GM23248 (cell line): ENCODE measurements around the gene SP110. TPM values are rescaled to one million over a fixed set of nuclear protein-coding genes. Genes with fewer than 3 reads are reported as not detected.

Experiments used
- DNase-seq: peaks from one replicate; pipeline ENCODE4 v3.0.0-alpha.2; 2015
- H2AFZ ChIP-seq: fragments of 200-600 bp; sonication (generic); 2 replicates; pipeline ENCODE4 v1.6.1; 2016; ENCODE audit warnings: antibody characterized with exemption
- H3F3A ChIP-seq: fragments of 200-600 bp; sonication (generic); 2 replicates; pipeline ENCODE4 v1.6.1; 2016; ENCODE audit warnings: mild to moderate bottlenecking, antibody characterized with exemption, mixed run types; ENCODE audit not compliant: insufficient read depth
- H3K27ac ChIP-seq: fragments of 200-600 bp; sonication (generic); 2 replicates; pipeline ENCODE4 v1.5.1; 2016; ENCODE audit warnings: mild to moderate bottlenecking
- H3K27me3 ChIP-seq: fragments of 200-600 bp; sonication (generic); replicated peaks from 2 replicates; pipeline ENCODE4 v1.6.1; 2016; ENCODE audit warnings: mild to moderate bottlenecking; ENCODE audit not compliant: insufficient read depth
- H3K36me3 ChIP-seq: fragments of 200-600 bp; sonication (generic); 2 replicates; pipeline ENCODE4 v1.6.1; 2016; ENCODE audit warnings: low read depth, mild to moderate bottlenecking
- H3K4me1 ChIP-seq: fragments of 200-600 bp; sonication (generic); 2 replicates; pipeline ENCODE4 v1.6.1; 2016; ENCODE audit warnings: mild to moderate bottlenecking; ENCODE audit not compliant: insufficient read depth
- H3K4me2 ChIP-seq: fragments of 200-600 bp; sonication (generic); one replicate; pipeline ENCODE4 v1.6.1; 2016; ENCODE audit warnings: mild to moderate bottlenecking; ENCODE audit not compliant: unreplicated experiment
- H3K4me3 ChIP-seq: fragments of 200-600 bp; sonication (generic); 2 replicates; pipeline ENCODE4 v1.5.1; 2016; ENCODE audit warnings: mild to moderate bottlenecking
- H3K79me2 ChIP-seq: fragments of 200-600 bp; sonication (generic); 2 replicates; pipeline ENCODE4 v1.6.1; 2016; ENCODE audit warnings: mild to moderate bottlenecking; ENCODE audit not compliant: insufficient read depth
- H3K9ac ChIP-seq: fragments of 200-600 bp; sonication (generic); 2 replicates; pipeline ENCODE4 v1.6.1; 2016; ENCODE audit warnings: mild to moderate bottlenecking
- H3K9me2 ChIP-seq: fragments of 200-600 bp; sonication (generic); 2 replicates; pipeline ENCODE4 v1.6.1; 2016; ENCODE audit warnings: mixed run types, mild to moderate bottlenecking, moderate library complexity; ENCODE audit not compliant: insufficient read depth
- H3K9me3 ChIP-seq: fragments of 200-600 bp; sonication (generic); one replicate; pipeline ENCODE4 v1.6.1; 2017; ENCODE audit warnings: low read depth
- H4K20me1 ChIP-seq: fragments of 200-600 bp; sonication (generic); 2 replicates; pipeline ENCODE4 v1.6.0; 2016; ENCODE audit not compliant: insufficient read depth
- EZH2 ChIP-seq: fragments of 200-600 bp; sonication (generic); IDR thresholded peaks from 2 replicates; pipeline ENCODE4 v1.6.1; 2018; ENCODE audit warnings: antibody characterized with exemption, mild to moderate bottlenecking; ENCODE audit not compliant: insufficient read depth, poor library complexity, severe bottlenecking
- EZH2phosphoT487 ChIP-seq: fragments of 200-600 bp; sonication (generic); IDR thresholded peaks from 2 replicates; pipeline ENCODE4 v1.6.1; 2018; ENCODE audit warnings: antibody characterized with exemption, moderate library complexity, mild to moderate bottlenecking, low read depth; ENCODE audit not compliant: insufficient read depth
- WGBS, 2 experiments: methylation state at CpG; one replicate each; pipeline ENCODE4 v1.1.6; 2015 to 2017; ENCODE audit warnings: low lambda C conversion rate in 2 of 2, low coverage in 1 of 2; ENCODE audit errors: missing lambda C conversion rate in 2 of 2; 5-methylcytosine and 5-hydroxymethylcytosine counted together
- in situ Hi-C: fragments of 300-500 bp; cut with MboI; formaldehyde crosslinking; loops from 2 replicates; pipeline ENCODE4 v1.15.0; 2020
- polyA plus RNA-seq: library from polyadenylated mRNA; unstranded; fragments of >200 nt; fragmentation: Nextera tagmentation; extraction: Ambion mirVana; gene quantifications from 2 replicates; pipeline ENCODE4 v1.2.1, GENCODE V29; 2016
- total RNA-seq: library from RNA; depleted of rRNA; stranded (reverse); fragments of >200 nt; shearing (Covaris generic); gene quantifications from 2 replicates; pipeline ENCODE4 v1.2.3, GENCODE V29; 2014

SP110 gene
- total and polyA plus RNA-seq, 2 experiments from 2014 or later, result 13.4 to 24.3 TPM

GRCh38 chr2:230234845-230235244 is 15.1 kb upstream of the SP110 start:
- H3K36me3 ChIP-seq, result no peaks in the 10 kb centered on the region
- no peaks in the 10 kb centered on the region for H3F3A ChIP-seq
- in situ Hi-C loops, result no loop called here
- H3K4me1 ChIP-seq, result no peaks in the 10 kb centered on the region
- no peak overlapping the region for H3K4me2 ChIP-seq
- no peaks in the 10 kb centered on the region for H3K9me2 ChIP-seq
- no peaks in the 10 kb centered on the region for H3K27me3 ChIP-seq
- WGBS, 2 experiments, result 55 to 61% methylated on average over 3 of the region's 3 CpGs
- H2AFZ ChIP-seq, result no peak overlapping the region
- no peak overlapping the region for H3K9ac ChIP-seq
- TF ChIP-seq EZH2phosphoT487 (no peak), EZH2 (no peak)
- DNase-seq, result no peak
- H3K9me3 ChIP-seq, result no peaks in the 10 kb centered on the region
- H4K20me1 ChIP-seq, result no peaks in the 10 kb centered on the region
- no peaks in the 10 kb centered on the region for H3K79me2 ChIP-seq
- no peak overlapping the region for H3K27ac ChIP-seq
- H3K4me3 ChIP-seq, result no peak overlapping the region

DNA sequence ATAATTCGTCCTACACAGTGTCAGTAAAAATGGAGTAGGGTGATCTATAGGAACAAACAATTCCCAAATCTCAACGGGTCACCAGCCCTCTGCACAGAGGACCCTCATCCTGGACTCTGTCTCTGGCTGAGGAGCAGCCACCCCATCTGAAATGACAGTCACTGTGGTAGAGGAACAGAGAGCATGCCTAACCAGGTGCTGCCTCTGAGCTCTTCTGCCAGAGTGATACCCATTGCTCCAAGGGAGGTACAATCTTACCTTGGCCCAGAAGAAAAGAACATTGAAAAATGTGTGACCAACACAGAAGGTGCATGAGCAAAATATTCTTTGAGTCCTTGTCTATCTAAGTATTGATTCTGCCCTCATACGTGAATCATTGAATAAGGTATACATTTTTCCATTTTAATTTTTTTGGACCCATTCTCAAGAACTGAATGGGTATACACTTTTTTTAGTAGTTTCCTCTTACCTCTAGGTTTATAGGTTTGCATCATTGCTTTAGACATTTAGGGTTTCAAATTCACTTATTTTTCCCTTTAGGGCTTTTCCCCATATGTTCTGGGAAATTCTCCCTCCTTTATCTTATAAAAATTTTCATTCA is 14.4 kb upstream of the SP110 start:
- H3K4me2 ChIP-seq, result no peak overlapping the region
- H3K9me2 ChIP-seq, result no peaks in the 10 kb centered on the region

GRCh38 chr2:230231251-230231650 is 11.5 kb upstream of the SP110 start:
- H2AFZ ChIP-seq, result no peak overlapping the region
- no peak for TF ChIP-seq EZH2phosphoT487
- TF ChIP-seq EZH2, result no peak
- no peaks in the 10 kb centered on the region for H3F3A ChIP-seq
- H3K4me1 ChIP-seq, result no peaks in the 10 kb centered on the region
- 63 to 67% methylated on average over 3 of the region's 3 CpGs for WGBS, 2 experiments
- no peak for DNase-seq
- H3K79me2 ChIP-seq, result no peaks in the 10 kb centered on the region
- no peak overlapping the region for H3K4me3 ChIP-seq
- in situ Hi-C loops, result no loop called here
- no peaks in the 10 kb centered on the region for H3K9me3 ChIP-seq
- H3K9me2 ChIP-seq, result no peaks in the 10 kb centered on the region
- no peak overlapping the region for H3K9ac ChIP-seq
- no peak overlapping the region for H3K4me2 ChIP-seq
- no peaks in the 10 kb centered on the region for H3K36me3 ChIP-seq
- no peaks in the 10 kb centered on the region for H4K20me1 ChIP-seq
- H3K27me3 ChIP-seq, result no peaks in the 10 kb centered on the region
- H3K27ac ChIP-seq, result no peak overlapping the region

More for the DNA sequence above, 14.4 kb upstream of the SP110 start:
- no peaks in the 10 kb centered on the region for H4K20me1 ChIP-seq
- no peak overlapping the region for H3K4me3 ChIP-seq
- no peak for DNase-seq
- no peaks in the 10 kb centered on the region for H3K79me2 ChIP-seq
- in situ Hi-C loops, result no loop called here
- TF ChIP-seq EZH2phosphoT487 (no peak), EZH2 (no peak)
- no peak overlapping the region for H2AFZ ChIP-seq
- no peaks in the 10 kb centered on the region for H3F3A ChIP-seq
- H3K9ac ChIP-seq, result no peak overlapping the region
- no peak overlapping the region for H3K27ac ChIP-seq
- H3K4me1 ChIP-seq, result no peaks in the 10 kb centered on the region
- no peaks in the 10 kb centered on the region for H3K9me3 ChIP-seq
- WGBS, 2 experiments, result 54% methylated on average over 3 of the region's 3 CpGs
- H3K27me3 ChIP-seq, result no peaks in the 10 kb centered on the region
- no peaks in the 10 kb centered on the region for H3K36me3 ChIP-seq

DNA sequence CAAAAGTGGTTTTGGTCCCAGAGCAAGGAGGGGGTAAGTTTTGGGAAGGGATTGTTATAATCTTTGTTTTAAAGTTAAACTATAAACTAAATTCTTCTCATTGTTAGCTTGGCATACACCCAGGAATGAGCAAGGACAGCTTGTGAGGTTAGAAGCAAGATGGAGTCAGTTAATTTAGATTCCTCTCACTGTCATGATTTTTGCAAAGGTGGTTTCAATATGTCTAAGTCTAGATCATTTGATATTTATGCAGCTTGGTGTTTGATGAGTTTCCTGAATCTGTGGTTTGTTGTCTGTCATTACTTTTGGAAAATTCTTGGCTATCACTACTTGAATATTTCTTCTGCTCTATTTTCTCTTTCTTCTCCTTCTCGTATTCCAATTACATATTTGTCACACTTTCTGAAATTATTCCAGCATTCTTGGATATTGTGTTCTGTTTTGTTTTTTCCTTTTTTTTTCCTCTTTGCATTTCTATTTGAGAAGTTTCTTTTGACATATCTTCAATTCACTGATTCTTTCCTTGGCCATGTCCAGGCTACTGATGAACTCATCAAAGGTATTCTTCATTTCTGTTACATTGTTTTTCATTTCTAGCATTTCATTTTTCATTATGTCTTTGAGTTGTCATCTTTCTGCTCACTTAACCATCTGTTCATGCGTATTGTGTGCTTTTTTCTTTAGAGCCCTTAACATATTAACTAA is 10.9 kb upstream of the SP110 start:
- no peaks in the 10 kb centered on the region for H3K27me3 ChIP-seq
- H3K4me2 ChIP-seq, result no peak overlapping the region
- no peak for TF ChIP-seq EZH2
- no peak for TF ChIP-seq EZH2phosphoT487
- no peaks in the 10 kb centered on the region for H4K20me1 ChIP-seq
- no peaks in the 10 kb centered on the region for H3K36me3 ChIP-seq
- no peak overlapping the region for H3K4me3 ChIP-seq
- WGBS, 2 experiments, result 49 to 62% methylated on average over 2 of the region's 2 CpGs
- no peaks in the 10 kb centered on the region for H3K4me1 ChIP-seq
- no peak overlapping the region for H2AFZ ChIP-seq
- H3K27ac ChIP-seq, result no peak overlapping the region
- no peak for DNase-seq
- H3K9me2 ChIP-seq, result no peaks in the 10 kb centered on the region
- in situ Hi-C loops, result no loop called here
- H3K79me2 ChIP-seq, result no peaks in the 10 kb centered on the region
- H3K9me3 ChIP-seq, result no peaks in the 10 kb centered on the region
- no peaks in the 10 kb centered on the region for H3F3A ChIP-seq
- H3K9ac ChIP-seq, result no peak overlapping the region
